ENCODE results near the gene ARID1B.

ARID1B gene

DNA sequence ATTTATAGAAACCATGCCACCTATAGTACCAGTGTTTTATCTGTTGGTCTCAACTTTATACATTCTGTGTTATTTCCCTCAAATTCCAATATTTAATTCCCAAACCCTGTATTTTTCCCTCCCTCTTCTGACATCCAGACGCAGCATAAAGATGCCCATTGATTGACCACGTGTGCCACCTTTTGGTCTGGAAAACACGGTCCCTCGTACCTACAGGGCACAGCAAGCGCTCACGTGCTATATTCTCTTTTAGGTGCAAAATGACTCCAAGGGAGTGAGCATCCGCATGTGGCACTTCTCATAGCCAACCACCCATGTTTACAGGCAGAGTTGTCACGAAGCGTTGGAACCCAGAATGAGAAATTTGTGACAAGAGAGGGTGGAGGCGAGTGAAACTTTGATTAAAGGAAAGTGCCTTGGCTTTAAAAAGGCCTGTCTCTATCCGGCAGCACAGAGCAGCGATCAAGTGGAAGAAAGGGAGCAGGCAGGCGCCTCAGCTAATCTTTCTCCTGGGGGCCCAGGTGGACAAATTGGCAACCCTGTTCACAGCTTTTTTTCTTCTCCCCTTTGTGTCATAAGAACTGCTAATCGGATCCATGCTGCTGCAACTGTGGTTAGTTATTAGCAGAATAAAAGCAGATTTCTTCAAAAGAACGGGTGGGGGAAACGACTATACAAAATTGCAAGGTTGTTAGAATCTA, 320.2 kb downstream of the ARID1B start:
- Histone ChIP-seq H3K4me2 (ENCODE audit: insufficient read depth, low read length) (no peak overlapping the region), H3K27me3 (ENCODE audit: insufficient read depth, low read length, poor library complexity) (no peaks in the 10 kb centered on the region), H2AFZ (ENCODE audit: low read depth, low read length) (no peak overlapping the region), H4K20me1 (ENCODE audit: insufficient read depth, low read length) (peaks cover 11% of the 10 kb centered on the region; the same call in 1 of the 2 replicates), H3K36me3 (ENCODE audit: insufficient read depth, low read length) (peaks cover 34% of the 10 kb centered on the region; the same call in 1 of the 2 replicates), H3K4me1 (ENCODE audit: insufficient read depth, low read length) (no peaks in the 10 kb centered on the region), H3K79me2 (ENCODE audit: insufficient read depth, low read length) (no peaks in the 10 kb centered on the region), H3K4me3 (ENCODE audit: low read depth in 1 of 2, low read length in 2 of 2) (no peak overlapping the region), H3K9ac (ENCODE audit: low read depth, low read length) (no peak overlapping the region), H3K27ac (ENCODE audit: low read length) (no peak overlapping the region), H3K9me3 (ENCODE audit: insufficient read depth, low read length, severe bottlenecking) (no peaks in the 10 kb centered on the region)
- ATAC-seq (ENCODE audit: insufficient read depth, low read depth) (no peak), DNase-seq (no peak)
- TF ChIP-seq, protein P1, sequence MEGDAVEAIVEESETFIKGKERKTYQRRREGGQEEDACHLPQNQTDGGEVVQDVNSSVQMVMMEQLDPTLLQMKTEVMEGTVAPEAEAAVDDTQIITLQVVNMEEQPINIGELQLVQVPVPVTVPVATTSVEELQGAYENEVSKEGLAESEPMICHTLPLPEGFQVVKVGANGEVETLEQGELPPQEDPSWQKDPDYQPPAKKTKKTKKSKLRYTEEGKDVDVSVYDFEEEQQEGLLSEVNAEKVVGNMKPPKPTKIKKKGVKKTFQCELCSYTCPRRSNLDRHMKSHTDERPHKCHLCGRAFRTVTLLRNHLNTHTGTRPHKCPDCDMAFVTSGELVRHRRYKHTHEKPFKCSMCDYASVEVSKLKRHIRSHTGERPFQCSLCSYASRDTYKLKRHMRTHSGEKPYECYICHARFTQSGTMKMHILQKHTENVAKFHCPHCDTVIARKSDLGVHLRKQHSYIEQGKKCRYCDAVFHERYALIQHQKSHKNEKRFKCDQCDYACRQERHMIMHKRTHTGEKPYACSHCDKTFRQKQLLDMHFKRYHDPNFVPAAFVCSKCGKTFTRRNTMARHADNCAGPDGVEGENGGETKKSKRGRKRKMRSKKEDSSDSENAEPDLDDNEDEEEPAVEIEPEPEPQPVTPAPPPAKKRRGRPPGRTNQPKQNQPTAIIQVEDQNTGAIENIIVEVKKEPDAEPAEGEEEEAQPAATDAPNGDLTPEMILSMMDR (IDR thresholded peaks at IDR 0.05; ENCODE audit: borderline replicate concordance, extremely low read depth, low read length, poor library complexity, severe bottlenecking): no peak
- no peak for TF ChIP-seq EZH2 (IDR thresholded peaks at IDR 0.05; ENCODE audit: borderline replicate concordance, low read depth, low read length, severe bottlenecking)

DNA sequence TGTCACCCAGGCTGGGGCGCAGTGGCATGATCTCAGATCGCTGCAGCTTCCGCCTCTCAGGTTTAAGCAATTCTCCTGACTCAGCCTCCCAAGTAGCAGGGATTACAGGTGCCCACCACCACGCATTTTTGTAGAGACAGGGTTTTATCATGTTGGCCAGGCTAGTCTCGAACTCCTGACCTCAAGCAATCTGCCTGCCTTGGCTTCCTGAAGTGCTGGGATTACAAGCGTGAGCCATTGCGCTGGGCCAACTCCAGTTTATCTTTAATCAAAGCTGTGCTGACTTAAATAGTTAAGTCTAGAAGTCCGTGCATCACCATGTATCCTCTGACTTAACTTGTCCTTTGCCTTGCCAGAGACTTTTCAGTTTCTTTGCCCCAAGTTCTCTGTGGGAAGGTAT, 321.8 kb downstream of the ARID1B start:
- no peak overlapping the region for H2AFZ ChIP-seq (ENCODE audit: low read depth, low read length)
- no peak overlapping the region for H3K4me2 ChIP-seq (ENCODE audit: insufficient read depth, low read length)
- no peak overlapping the region for H3K9ac ChIP-seq (ENCODE audit: low read depth, low read length)
- ATAC-seq (ENCODE audit: insufficient read depth, low read depth) (no peak), DNase-seq (no peak)
- TF ChIP-seq EZH2 (IDR thresholded peaks at IDR 0.05; ENCODE audit: borderline replicate concordance, low read depth, low read length, severe bottlenecking): no peak
- TF ChIP-seq, protein P1 (IDR thresholded peaks at IDR 0.05; ENCODE audit: borderline replicate concordance, extremely low read depth, low read length, poor library complexity, severe bottlenecking): no peak
- no peaks in the 10 kb centered on the region for H3K4me1 ChIP-seq (ENCODE audit: insufficient read depth, low read length)
- no peak overlapping the region for H3K27ac ChIP-seq (ENCODE audit: low read length)
- H3K79me2 ChIP-seq (ENCODE audit: insufficient read depth, low read length): no peaks in the 10 kb centered on the region
- no peaks in the 10 kb centered on the region for H3K27me3 ChIP-seq (ENCODE audit: insufficient read depth, low read length, poor library complexity)
- peaks cover 21% of the 10 kb centered on the region; the same call in 1 of the 2 replicates for H3K36me3 ChIP-seq (ENCODE audit: insufficient read depth, low read length)
- H3K9me3 ChIP-seq (ENCODE audit: insufficient read depth, low read length, severe bottlenecking): no peaks in the 10 kb centered on the region
- no peak overlapping the region for H3K4me3 ChIP-seq (ENCODE audit: low read depth in 1 of 2, low read length in 2 of 2)
- H4K20me1 ChIP-seq (ENCODE audit: insufficient read depth, low read length): peaks cover 9% of the 10 kb centered on the region; the same call in 1 of the 2 replicates

DNA sequence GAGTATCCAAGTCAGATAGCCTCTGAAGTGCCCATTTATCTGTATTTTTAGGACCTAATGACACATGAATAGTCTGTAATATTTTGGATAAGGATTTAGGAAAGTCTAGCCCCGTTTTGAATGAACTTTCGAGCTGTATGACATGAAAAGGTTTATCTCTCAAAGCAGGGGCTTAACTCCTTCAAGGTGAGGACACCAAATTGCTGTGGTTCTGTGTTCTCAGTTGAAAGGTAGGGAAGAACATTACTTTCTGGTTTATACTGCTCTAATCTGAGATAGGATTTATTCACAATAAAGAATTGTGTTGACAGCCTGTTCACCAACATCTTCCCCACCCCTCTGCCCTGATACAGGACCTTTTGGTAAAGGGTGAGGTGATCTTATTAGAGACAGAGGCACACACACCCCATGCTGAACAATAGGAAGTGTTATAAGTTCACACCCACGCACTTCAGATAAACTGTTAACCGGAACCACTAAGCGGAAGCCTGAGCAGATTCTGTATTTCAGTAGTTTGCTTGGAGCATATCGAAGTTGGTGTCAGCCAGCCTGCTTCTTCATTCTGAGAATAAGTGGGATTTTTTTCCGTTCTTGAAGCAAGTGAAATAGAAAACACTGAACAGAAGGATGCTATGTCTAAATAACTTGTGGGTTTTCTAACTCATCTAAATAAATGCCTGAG, 322.9 kb downstream of the ARID1B start:
- Histone ChIP-seq H3K9ac (ENCODE audit: low read depth, low read length) (no peak overlapping the region), H2AFZ (ENCODE audit: low read depth, low read length) (no peak overlapping the region), H3K4me2 (ENCODE audit: insufficient read depth, low read length) (no peak overlapping the region), H3K9me3 (ENCODE audit: insufficient read depth, low read length, severe bottlenecking) (no peaks in the 10 kb centered on the region), H3K4me1 (ENCODE audit: insufficient read depth, low read length) (no peaks in the 10 kb centered on the region), H3K27me3 (ENCODE audit: insufficient read depth, low read length, poor library complexity) (no peaks in the 10 kb centered on the region), H4K20me1 (ENCODE audit: insufficient read depth, low read length) (peaks cover 5% of the 10 kb centered on the region; the same call in 1 of the 2 replicates), H3K4me3 (ENCODE audit: low read depth in 1 of 2, low read length in 2 of 2) (no peak overlapping the region), H3K36me3 (ENCODE audit: insufficient read depth, low read length) (peaks cover 21% of the 10 kb centered on the region; the same call in 1 of the 2 replicates), H3K79me2 (ENCODE audit: insufficient read depth, low read length) (no peaks in the 10 kb centered on the region), H3K27ac (ENCODE audit: low read length) (no peak overlapping the region)
- ATAC-seq (ENCODE audit: insufficient read depth, low read depth): no peak
- TF ChIP-seq EZH2 (IDR thresholded peaks at IDR 0.05; ENCODE audit: borderline replicate concordance, low read depth, low read length, severe bottlenecking): no peak
- TF ChIP-seq, protein P1 (IDR thresholded peaks at IDR 0.05; ENCODE audit: borderline replicate concordance, extremely low read depth, low read length, poor library complexity, severe bottlenecking): no peak
- no peak for DNase-seq

Measured in DND-41 (cell line).